Left colon (tissue), 2 donors: ENCODE measurements around the gene NAP1L1. TPM values are rescaled to one million over a fixed set of nuclear protein-coding genes. Genes with fewer than 3 reads are reported as not detected.
A peak's percentile ranks its signal among the peaks of the same experiment; 100 is the strongest.

ENCODE experiments used
- ATAC-seq: fragments of 200-7000 bp; cut with Tn5 transposase; one replicate; pipeline ENCODE4 v1.9.1; 2020; ENCODE audit warnings: mild to moderate bottlenecking, moderate library complexity
- DNase-seq, 2 donors: peaks; one replicate each; pipeline ENCODE4 v3.0.0-alpha.2; 2020
- intact Hi-C, 2 donors: fragments of 100-400 bp; cut with DNase I in 1 of 2; cut with micrococcal nuclease in 1 of 2; formaldehyde crosslinking; loops; one replicate each; pipeline versions ENCODE4 v1.11.2 to v1.14.0; 2022; cut with DNase I, micrococcal nuclease
- total RNA-seq, 2 donors: library from RNA; stranded (reverse); fragmentation: NEBNext Ultra II Directional; extraction: Animal tissue kit (Norgen Biotek cat#: 25700); gene quantifications; one replicate each; pipeline ENCODE4 v1.2.1, GENCODE V29; 2021
- donor health status: DM: no; HTN: no; CAD: no.
- donor health status: DM: yes; HTN: yes; CAD: no.

The NAP1L1 gene
- total RNA-seq, 2 donors from 2014 or later: 91.5 to 126 TPM

- intact Hi-C loops: no loop called here
- DNase-seq: no peak
- no peak for ATAC-seq
Observed at GRCh38 chr12:76049575-76050251, 34.8 kb downstream of the NAP1L1 start.

DNA sequence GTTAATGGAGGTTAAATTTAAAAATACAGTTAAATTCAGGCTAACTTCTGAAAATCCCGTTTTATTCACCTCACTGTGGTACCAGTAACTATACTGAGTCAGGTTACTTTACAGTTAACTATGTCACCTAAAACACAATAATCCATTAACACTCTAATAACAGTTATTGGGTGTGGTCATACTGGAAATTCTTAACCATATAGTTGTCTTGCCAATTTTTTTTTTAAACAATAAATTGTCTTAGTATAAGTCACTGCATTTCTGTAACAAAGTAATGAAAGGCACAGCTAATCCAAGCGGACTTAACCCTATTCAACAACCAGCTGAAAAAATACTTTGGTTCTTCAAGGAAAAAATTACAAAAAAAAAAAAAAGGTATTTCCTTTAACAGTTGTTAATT, 36.7 kb downstream of the NAP1L1 start:
- DNase-seq (no peak), ATAC-seq (no peak)
- intact Hi-C loops: no loop called here

- intact Hi-C loops: no loop called here
Observed at GRCh38 chr12:76047060-76047459, 37.4 kb downstream of the NAP1L1 start.

GRCh38 chr12:76043377-76043776, 41.1 kb downstream of the NAP1L1 start:
- DNase-seq: no peak
- ATAC-seq: no peak
- intact Hi-C loops: no loop called here

More at GRCh38 chr12:76047060-76047459, 37.4 kb downstream of the NAP1L1 start:
- DNase-seq: no peak
- ATAC-seq: peak; percentile 86

DNA sequence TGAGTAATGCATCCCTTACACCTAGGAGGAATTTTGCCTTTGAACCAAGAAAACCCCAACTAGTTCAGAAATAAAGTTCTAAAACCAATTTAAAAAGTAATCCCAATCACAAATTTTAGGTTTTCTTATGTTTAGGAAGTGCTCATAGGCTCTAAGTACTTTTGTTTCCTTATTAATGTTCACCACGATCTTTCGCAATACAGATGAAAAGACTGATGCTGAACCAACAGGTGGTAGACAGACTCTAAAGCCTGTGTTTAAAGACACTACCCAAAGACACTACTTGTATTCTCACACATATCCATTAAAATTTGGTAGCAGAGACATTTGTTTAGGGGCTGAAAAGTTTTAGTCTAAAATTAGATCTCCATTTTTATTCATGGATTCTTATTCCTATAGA, 42.3 kb downstream of the NAP1L1 start:
- ATAC-seq: no peak
- no peak for DNase-seq
- intact Hi-C loops: no loop called here

DNA sequence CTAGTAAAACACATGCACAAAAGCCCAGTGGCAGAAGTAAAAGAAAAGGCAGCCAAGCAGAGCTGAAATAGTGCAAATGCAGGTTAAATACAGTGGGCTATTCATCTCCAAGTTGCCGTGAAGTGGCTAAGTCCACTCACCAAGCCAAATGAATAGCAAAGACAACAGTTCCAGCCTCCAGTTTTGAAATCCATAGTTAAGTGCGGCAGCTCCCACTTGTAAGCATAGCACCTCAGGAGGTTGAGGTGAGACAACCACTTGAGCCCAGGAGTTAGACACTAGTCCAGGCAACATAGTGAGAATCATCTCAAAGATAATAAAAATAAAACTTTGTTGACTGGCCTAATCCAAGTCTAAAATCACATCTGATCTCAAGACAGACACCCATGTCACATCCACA, 43.1 kb downstream of the NAP1L1 start:
- no peak for DNase-seq
- intact Hi-C loops: no loop called here
- ATAC-seq: no peak

GRCh38 chr12:76040461-76040860, 44.0 kb downstream of the NAP1L1 start:
- DNase-seq (no peak), ATAC-seq (no peak)
- intact Hi-C loops: no loop called here

DNA sequence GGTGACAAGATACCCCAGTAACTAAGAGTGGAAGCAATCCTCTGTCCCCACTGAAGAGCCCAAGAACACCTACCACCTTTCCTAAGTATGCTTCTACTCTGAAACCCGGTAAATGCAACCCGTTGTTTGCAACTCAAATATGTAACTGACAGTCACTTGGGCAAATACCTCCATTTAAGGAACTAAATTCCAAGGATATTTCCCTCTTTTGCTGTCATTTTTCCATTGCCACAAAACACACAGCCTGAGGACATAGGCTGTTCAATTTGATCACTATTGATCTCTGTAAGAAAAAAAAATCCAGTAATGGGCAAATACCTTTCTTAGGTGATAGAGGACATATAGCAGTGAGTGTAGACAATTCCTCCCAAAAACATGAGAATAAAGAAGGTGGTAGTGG, 46.3 kb downstream of the NAP1L1 start:
- no peak for DNase-seq
- intact Hi-C loops: no loop called here
- no peak for ATAC-seq

- DNase-seq (no peak), ATAC-seq (peak; percentile 76)
- intact Hi-C loops: loop anchor here in 1 of 2 donors (2.0 kb wide), 1 partner anchor 511 kb away; no protein-coding TSS in a partner anchor
Observed at GRCh38 chr12:76037130-76038103, 47.1 kb downstream of the NAP1L1 start.

DNA sequence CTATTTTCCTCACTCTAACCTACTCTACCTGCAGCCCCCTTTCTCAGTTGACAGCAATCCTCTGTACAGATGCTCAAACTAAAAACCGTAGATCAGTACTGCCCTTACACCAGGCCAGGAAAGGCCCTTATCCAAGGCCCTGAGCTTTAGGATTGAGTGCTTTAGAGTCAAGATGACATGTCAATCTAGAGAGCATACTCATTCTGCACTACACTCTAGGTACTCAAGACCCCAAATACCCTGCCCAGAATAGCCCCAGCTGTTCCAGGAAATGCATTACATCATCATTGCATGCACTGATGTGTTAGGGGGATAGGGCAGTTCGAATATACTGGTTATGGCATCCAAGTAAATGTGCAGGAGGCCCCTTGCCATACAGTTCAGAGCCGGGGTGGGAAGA, 49.4 kb downstream of the NAP1L1 start:
- intact Hi-C loops: no loop called here
- ATAC-seq (no peak), DNase-seq (no peak)

DNA sequence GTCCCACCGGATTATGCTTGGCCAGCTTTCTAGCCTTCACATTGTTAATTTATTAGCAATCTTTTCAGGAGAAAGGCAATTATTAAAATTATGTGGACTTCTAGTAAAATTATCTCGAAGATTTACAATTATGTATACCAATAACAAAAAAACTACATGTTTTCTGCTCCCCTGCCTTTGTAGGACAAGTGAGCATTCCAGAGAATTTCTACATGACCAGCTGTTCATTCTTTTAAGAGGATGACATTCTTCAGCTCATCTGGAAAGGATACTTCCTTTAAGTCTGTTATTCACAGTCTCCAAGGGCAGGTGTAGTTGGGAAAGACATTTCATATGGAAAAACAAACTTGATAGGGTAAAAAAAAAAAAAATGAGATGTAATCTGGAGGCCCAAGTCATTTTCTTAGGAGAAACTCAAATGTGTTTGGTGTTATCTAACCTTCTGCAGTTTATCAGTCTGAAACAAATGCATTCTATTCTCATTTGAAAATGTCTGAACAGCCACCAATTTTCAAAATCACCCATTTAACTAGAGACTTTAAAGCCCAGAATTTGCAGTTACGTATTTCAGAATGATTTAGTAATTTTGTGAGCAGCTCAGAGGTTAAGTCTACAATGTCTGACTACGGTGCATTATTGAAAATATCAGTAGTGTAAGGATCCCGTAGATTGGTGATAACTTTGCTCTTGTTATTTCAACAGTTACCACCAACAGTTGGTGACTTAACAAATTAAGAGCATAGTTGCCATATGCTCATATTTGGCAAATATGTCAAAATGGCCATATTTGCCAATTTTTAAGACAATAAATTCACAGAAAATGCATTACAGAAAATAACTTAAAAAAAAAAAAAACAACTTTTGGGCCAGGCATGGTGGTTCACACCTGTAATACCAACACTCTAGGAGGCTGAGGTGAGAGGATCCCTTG, 51.1 kb downstream of the NAP1L1 start:
- intact Hi-C loops: no loop called here
- ATAC-seq: no peak
- no peak for DNase-seq

DNA sequence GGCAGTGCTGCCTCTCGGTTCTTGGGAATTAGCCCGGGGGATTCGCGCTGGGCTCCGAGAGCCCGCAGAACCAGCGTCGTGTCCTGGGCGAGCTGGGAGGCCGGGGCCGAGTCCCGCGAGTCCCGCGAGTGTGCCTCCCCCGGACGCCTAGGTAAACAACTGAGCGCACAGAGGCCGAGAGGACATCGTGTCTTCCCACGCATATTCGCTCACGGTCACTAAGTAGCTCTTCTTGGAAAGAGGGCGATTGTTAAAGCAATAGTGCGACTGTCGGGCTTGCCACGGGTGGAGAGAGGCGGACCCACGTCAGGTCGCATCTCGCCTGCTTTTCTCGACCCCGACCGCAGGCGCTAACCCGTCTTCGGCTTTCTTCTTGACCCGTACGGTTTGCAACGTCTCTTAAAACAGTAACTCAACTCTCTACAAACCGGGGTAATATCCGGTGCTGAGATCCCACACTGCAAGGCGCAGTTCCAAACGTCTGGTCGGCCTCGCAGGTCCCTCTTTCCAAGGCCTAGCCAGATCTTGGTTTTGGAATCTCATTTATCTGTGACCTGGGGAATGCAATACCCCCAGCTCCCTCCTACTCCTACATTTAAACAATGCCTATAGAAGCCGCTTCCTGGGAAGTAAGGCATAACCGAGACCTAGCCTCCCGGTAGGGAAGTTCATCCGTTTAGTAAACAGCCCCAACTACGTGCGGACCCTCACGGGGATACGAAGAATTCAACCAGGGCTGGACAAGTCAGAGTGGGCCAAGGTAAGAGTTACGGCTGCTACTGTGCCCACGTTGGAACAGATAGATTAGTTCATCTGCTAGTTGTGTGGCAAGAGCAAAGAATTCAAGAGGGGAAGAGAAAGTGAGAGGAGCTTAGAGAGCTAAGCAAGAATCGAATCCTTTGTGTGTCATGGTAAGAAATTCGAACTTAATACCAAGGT, 52.2 kb downstream of the NAP1L1 start:
- ATAC-seq: peak; percentile 38
- peak; percentile 45 to 48 for DNase-seq
- intact Hi-C loops: no loop called here

DNA sequence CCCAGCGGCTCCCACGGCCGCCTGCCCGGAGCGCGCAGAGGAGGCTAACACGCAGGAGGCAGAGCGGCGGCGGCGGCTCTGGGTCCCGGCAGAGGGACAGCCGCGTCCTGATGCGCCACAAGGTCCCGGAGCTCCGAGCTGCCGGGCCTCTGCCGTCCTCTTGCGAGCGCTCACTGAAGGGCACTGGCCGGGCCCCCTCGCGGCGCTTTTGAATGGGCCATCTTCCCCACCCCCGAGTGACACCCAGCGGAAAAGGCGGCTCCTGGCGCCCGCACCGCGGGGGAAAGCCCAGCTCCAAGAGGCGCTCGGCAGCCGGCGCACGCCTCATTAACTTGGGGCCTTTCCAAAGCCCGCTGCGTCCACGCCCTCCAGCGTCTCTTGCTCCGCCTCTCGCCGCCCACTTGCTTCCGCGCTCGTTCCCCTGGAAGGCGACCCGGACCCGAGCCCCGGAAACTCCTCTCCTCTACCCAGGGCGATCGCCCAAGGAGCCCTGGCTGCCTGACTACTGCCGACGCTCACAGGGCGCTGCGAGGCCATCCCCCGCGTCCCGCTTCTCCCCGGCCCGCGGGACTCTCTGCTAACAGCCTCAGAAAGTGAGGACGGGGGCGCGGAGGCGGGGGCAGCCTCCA, 53.0 kb downstream of the NAP1L1 start, which contains the start of gene PHLDA1:
PHLDA1 (minus strand) TSS at position 363 of the 629 bp plus-strand sequence.
- DNase-seq (peak; percentile 91 to 93), ATAC-seq (peak; percentile 89)
- intact Hi-C loops: no loop called here

GRCh38 chr12:76031081-76031413, 53.4 kb downstream of the NAP1L1 start:
- DNase-seq: no peak
- no peak for ATAC-seq
- intact Hi-C loops: no loop called here

- intact Hi-C loops: no loop called here
- peak; percentile 42 to 46 for DNase-seq
- ATAC-seq: peak; percentile 17
Observed at GRCh38 chr12:76030341-76031080, 54.0 kb downstream of the NAP1L1 start.

DNA sequence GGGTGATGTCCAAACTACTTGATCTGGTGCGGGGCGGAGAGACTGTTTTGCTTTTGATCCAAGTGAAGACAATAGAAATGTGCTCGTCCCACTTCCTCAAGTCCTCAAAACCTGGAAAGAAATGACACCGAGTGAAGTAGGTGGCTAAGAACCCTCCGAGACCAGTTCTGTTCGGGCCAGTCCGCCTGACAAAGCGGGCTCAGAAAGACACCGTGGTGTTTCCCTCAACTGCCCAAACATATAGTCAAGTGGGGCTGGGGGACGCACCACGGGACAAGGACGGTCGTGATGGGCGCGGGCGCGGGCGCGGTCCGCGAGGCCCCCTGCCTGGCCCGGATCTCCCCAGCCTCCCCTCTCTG, 54.5 kb downstream of the NAP1L1 start:
- ATAC-seq (no peak), DNase-seq (peak in 1 of 2 donors; percentile 32)
- intact Hi-C loops: no loop called here
